IMR-90 (cell line): Measurements from ENCODE around the gene FOXM1. TPM values are rescaled to one million over a fixed set of nuclear protein-coding genes. Genes with fewer than 3 reads are reported as not detected.

Experiments
- ATAC-seq: fragments of 200-7000 bp; cut with Tn5 transposase; 2 replicates; pipeline ENCODE4 v1.9.1; 2020; ENCODE audit warnings: low read depth, mild to moderate bottlenecking, moderate library complexity
- BruUV-seq: library from RNA; stranded (reverse); fragments of 400-500 nt; replicated peaks from 2 replicates; lab custom pipeline; 2021; lab: Mats Ljungman, UMichigan
- CTCF ChIA-PET: fragments of 300-600 bp; formaldehyde crosslinking; extraction: SDS; loops from one replicate; lab custom pipeline; 2021; ENCODE audit warnings: antibody characterized with exemption; lab: Yijun Ruan, JAX
- POLR2A ChIA-PET: fragments of 300-600 bp; sonication (Branson Sonifier 250); formaldehyde crosslinking; loops from one replicate; lab custom pipeline; 2022; ENCODE audit warnings: antibody characterized with exemption; ENCODE audit not compliant: unreplicated experiment; lab: Charles Lee
- DNase-seq: peaks from one replicate; pipeline ENCODE4 v3.0.0; 2013
- H2AFZ ChIP-seq: replicated peaks from 2 replicates; pipeline ENCODE3; 2013; ENCODE audit warnings: low read length, mild to moderate bottlenecking; ENCODE audit not compliant: poor library complexity
- H2AK5ac ChIP-seq: 2 replicates; pipeline ENCODE4 v1.6.1; 2013; ENCODE audit warnings: low read depth, low read length, inconsistent platforms
- H2AK9ac ChIP-seq: replicated peaks from 2 replicates; pipeline ENCODE3; 2013; ENCODE audit warnings: mild to moderate bottlenecking, low read depth, low read length, moderate library complexity; ENCODE audit not compliant: poor library complexity
- H2BK120ac ChIP-seq: 2 replicates; pipeline ENCODE4 v1.6.1; 2013; ENCODE audit warnings: low read depth, low read length, inconsistent platforms
- H2BK15ac ChIP-seq: 3 replicates; pipeline ENCODE4 v1.6.1; 2013; ENCODE audit warnings: low read depth, low read length, inconsistent platforms
- H2BK20ac ChIP-seq: 2 replicates; pipeline ENCODE4 v1.6.1; 2013; ENCODE audit warnings: low read depth, mild to moderate bottlenecking, inconsistent platforms, low read length, moderate library complexity
- H2BK5ac ChIP-seq: 2 replicates; pipeline ENCODE4 v1.6.1; 2013; ENCODE audit warnings: mild to moderate bottlenecking, low read depth, low read length, inconsistent platforms; ENCODE audit not compliant: poor library complexity, severe bottlenecking
- H3K14ac ChIP-seq: replicated peaks from 2 replicates; pipeline ENCODE4 v1.6.1; 2013; ENCODE audit warnings: low read depth, low read length, inconsistent platforms
- H3K18ac ChIP-seq: 2 replicates; pipeline ENCODE4 v1.6.1; 2013; ENCODE audit warnings: low read depth, low read length, control low read depth
- H3K23ac ChIP-seq: 2 replicates; pipeline ENCODE4 v1.6.1; 2013; ENCODE audit warnings: low read depth, low read length, inconsistent platforms
- H3K27ac ChIP-seq: 2 replicates; pipeline ENCODE4 v1.5.1; 2013; ENCODE audit warnings: mild to moderate bottlenecking, control low read depth, low read length; ENCODE audit not compliant: insufficient read depth
- H3K27me3 ChIP-seq: 2 replicates; pipeline ENCODE4 v1.6.1; 2013; ENCODE audit warnings: low read length; ENCODE audit not compliant: control insufficient read depth, insufficient read depth
- H3K36me3 ChIP-seq: 2 replicates; pipeline ENCODE4 v1.6.1; 2013; ENCODE audit warnings: low read length, mixed read lengths; ENCODE audit not compliant: control insufficient read depth, insufficient read depth
- H3K4ac ChIP-seq: 2 replicates; pipeline ENCODE4 v1.6.1; 2013; ENCODE audit warnings: low read depth, low read length, inconsistent platforms
- H3K4me1 ChIP-seq: 2 replicates; pipeline ENCODE4 v1.6.1; 2013; ENCODE audit warnings: low read length, mixed read lengths; ENCODE audit not compliant: control insufficient read depth, insufficient read depth
- H3K4me2 ChIP-seq: 2 replicates; pipeline ENCODE4 v1.6.1; 2013; ENCODE audit warnings: low read depth, mild to moderate bottlenecking, control low read depth, low read length, moderate library complexity
- H3K4me3 ChIP-seq: 2 replicates; pipeline ENCODE4 v1.5.1; 2013; ENCODE audit warnings: low read depth, mild to moderate bottlenecking, control low read depth, low read length, moderate library complexity; ENCODE audit not compliant: insufficient read depth
- H3K56ac ChIP-seq: 2 replicates; pipeline ENCODE4 v1.6.1; 2013; ENCODE audit warnings: low read length, inconsistent platforms; ENCODE audit not compliant: insufficient read depth; ENCODE audit errors: extremely low read depth
- H3K79me1 ChIP-seq, 2 experiments: 2 replicates each; pipeline ENCODE4 v1.6.1; 2013; ENCODE audit warnings: low read length in 2 of 2, inconsistent platforms in 1 of 2, low read depth in 1 of 2
- H3K9ac ChIP-seq: 2 replicates; pipeline ENCODE4 v1.6.1; 2013; ENCODE audit warnings: low read depth, low read length, control low read depth
- H3K9me1 ChIP-seq: 2 replicates; pipeline ENCODE4 v1.6.1; 2013; ENCODE audit warnings: low read length, inconsistent platforms; ENCODE audit not compliant: insufficient read depth
- H3K9me3 ChIP-seq: 2 replicates; pipeline ENCODE4 v1.6.1; 2013; ENCODE audit warnings: low read length; ENCODE audit not compliant: control insufficient read depth, insufficient read depth
- H4K20me1 ChIP-seq: 2 replicates; pipeline ENCODE4 v1.6.1; 2013; ENCODE audit warnings: low read length, inconsistent platforms; ENCODE audit not compliant: insufficient read depth
- H4K5ac ChIP-seq: 2 replicates; pipeline ENCODE4 v1.6.1; 2013; ENCODE audit warnings: mild to moderate bottlenecking, low read depth, low read length, control low read depth
- H4K8ac ChIP-seq, 2 experiments: 2 replicates each; pipeline ENCODE4 v1.6.1; 2013; ENCODE audit warnings: low read depth in 2 of 2, low read length in 2 of 2, control low read depth in 1 of 2, inconsistent platforms in 1 of 2
- H4K91ac ChIP-seq: 2 replicates; pipeline ENCODE4 v1.6.1; 2013; ENCODE audit warnings: low read depth, low read length, inconsistent platforms; ENCODE audit not compliant: insufficient read depth
- MAFK ChIP-seq: IDR thresholded peaks from 2 replicates; pipeline ENCODE4 v1.6.1; 2012; ENCODE audit warnings: low read depth, low read length, improper control_type of control experiment
- RCOR1 ChIP-seq: IDR thresholded peaks from 2 replicates; pipeline ENCODE4 v1.6.1; 2012; ENCODE audit warnings: mild to moderate bottlenecking, low read length, improper control_type of control experiment; ENCODE audit not compliant: insufficient replicate concordance
- RFX5 ChIP-seq: IDR thresholded peaks from 2 replicates; pipeline ENCODE4 v1.8.0; 2012; ENCODE audit warnings: low read depth, mild to moderate bottlenecking, low read length, moderate library complexity
- WGBS, 2 experiments: methylation state at CpG; one replicate each; pipeline versions ENCODE4 v1.1.5 to v1.1.7; 2013; ENCODE audit warnings: missing lambda C conversion rate in 2 of 2; ENCODE audit not compliant: insufficient read length in 1 of 2; ENCODE audit errors: extremely low coverage in 2 of 2; 5-methylcytosine and 5-hydroxymethylcytosine counted together
- dilution Hi-C: fragments of 300-500 bp; cut with HindIII; formaldehyde crosslinking; loops from one replicate; pipeline ENCODE4 v1.14.3; 2018; ENCODE audit warnings: low sequenced_read_pairs; ENCODE audit not compliant: unreplicated experiment
- in situ Hi-C: fragments of 300-500 bp; cut with MboI; formaldehyde crosslinking; loops from 3 replicates; pipeline ENCODE4 v1.14.3; 2019; ENCODE audit warnings: low sequenced_read_pairs, inconsistent platforms, mixed read lengths
- intact Hi-C: fragments of 100-400 bp; cut with micrococcal nuclease; formaldehyde crosslinking; loops from 2 replicates; pipeline ENCODE4 v1.10.0; 2022
- polyA plus RNA-seq, 3 experiments: library from polyadenylated mRNA; depleted of rRNA; stranded (reverse); fragments of >200 nt; gene quantifications; 2 replicates each; pipeline ENCODE4 v1.2.3, GENCODE V29; 2012; ENCODE audit warnings: low replicate concordance in 1 of 3
- total RNA-seq: library from RNA; depleted of rRNA; stranded (reverse); fragments of >200 nt; gene quantifications from 2 replicates; pipeline ENCODE4 v1.2.3, GENCODE V29; 2012

Gene FOXM1
- total and polyA plus RNA-seq, 2 of the 4 experiments (the other 2 are of a cell fraction): 14.9 to 29.3 TPM

DNA sequence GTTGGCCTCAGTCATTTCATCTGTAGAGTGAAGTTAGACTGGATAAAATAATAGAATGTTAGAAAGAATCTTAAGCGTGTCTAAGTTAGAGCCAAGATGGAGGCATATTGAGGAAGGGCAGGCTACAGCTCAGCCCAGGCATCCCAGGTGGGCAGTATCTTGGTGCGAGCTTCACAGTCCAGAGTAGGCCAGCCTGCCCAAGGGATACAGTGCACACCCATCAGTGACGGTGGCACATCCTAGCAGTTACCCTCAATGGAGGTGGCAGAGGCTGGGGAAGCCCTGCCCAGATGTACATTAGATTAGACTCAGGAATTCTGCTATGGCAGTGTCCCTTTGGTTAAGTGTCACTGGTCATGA, 35.2 kb upstream of the FOXM1 start:
- 100% methylated on average over 3 of the region's 3 CpGs; no CpG with 5 or more reads in 1 of the 2 experiments for WGBS, 2 experiments
- dilution Hi-C loops (no loop called here), intact Hi-C loops (no loop called here), in situ Hi-C loops (no loop called here)
- Histone ChIP-seq H2BK15ac (no peak overlapping the region), H3K4me3 (no peak overlapping the region), H2BK5ac (no peak overlapping the region), H2AK9ac (no peak overlapping the region), H3K27ac (no peak overlapping the region), H2BK20ac (no peak overlapping the region), H3K79me1 (peaks cover 17 to 49% of the 10 kb centered on the region in 2 experiments), H3K4me2 (no peak overlapping the region), H2AK5ac (no peak overlapping the region), H4K91ac (no peak overlapping the region), H4K20me1 (peaks cover 4% of the 10 kb centered on the region; the same call in 1 of the 2 replicates), H3K36me3 (peaks cover 17% of the 10 kb centered on the region), H3K4ac (no peak overlapping the region), H3K9me3 (no peaks in the 10 kb centered on the region), H3K56ac (no peak overlapping the region), H3K14ac (no peak overlapping the region), H3K9ac (no peak overlapping the region), H3K23ac (no peak overlapping the region), H2BK120ac (no peak overlapping the region), H4K5ac (no peak overlapping the region), H2AFZ (no peak overlapping the region), H3K18ac (no peak overlapping the region), H3K4me1 (no peaks in the 10 kb centered on the region), H4K8ac (no peak overlapping the region), H3K9me1 (peaks cover 5% of the 10 kb centered on the region; the same call in 1 of the 2 replicates), H3K27me3 (no peaks in the 10 kb centered on the region)
- ATAC-seq: no peak
- TF ChIP-seq MAFK (no peak), RCOR1 (no peak), RFX5 (no peak)
- POLR2A ChIA-PET: no interaction called here
- no peak for DNase-seq
- CTCF ChIA-PET: interaction anchor here (0.5 to 0.6 kb wide), 2 partner anchors 37 to 911 kb away, joined by 3 read pairs; no protein-coding TSS in a partner anchor
- BruUV-seq: no TSS peak
